IPS-11a (cell line): ENCODE data around the gene TUBG1.
A peak's percentile ranks its signal among the peaks of the same experiment; 100 is the strongest.

Source experiments
- H3K4me3 ChIP-seq: one replicate; pipeline ENCODE4 v1.5.1; 2013; ENCODE audit warnings: low read depth, low read length, control low read depth

TUBG1 gene

GRCh38 chr17:42578282-42578869 is 31.1 kb upstream of the TUBG1 start:
- H3K4me3 ChIP-seq = peak overlapping the region; percentile 90

- no peak overlapping the region for H3K4me3 ChIP-seq
Observed at GRCh38 chr17:42579794-42580551, 29.5 kb upstream of the TUBG1 start.

GRCh38 chr17:42581744-42582270 is 27.7 kb upstream of the TUBG1 start:
- no peak overlapping the region for H3K4me3 ChIP-seq

- H3K4me3 ChIP-seq = no peak overlapping the region
Observed at GRCh38 chr17:42584880-42585279, 24.6 kb upstream of the TUBG1 start.

- no peak overlapping the region for H3K4me3 ChIP-seq
Observed at GRCh38 chr17:42585353-42585752, 24.1 kb upstream of the TUBG1 start.

GRCh38 chr17:42586514-42587230 is 22.8 kb upstream of the TUBG1 start:
- no peak overlapping the region for H3K4me3 ChIP-seq

- no peak overlapping the region for H3K4me3 ChIP-seq
Observed at GRCh38 chr17:42590886-42591285, 18.6 kb upstream of the TUBG1 start.

- H3K4me3 ChIP-seq = no peak overlapping the region
Observed at GRCh38 chr17:42591411-42591810, 18.1 kb upstream of the TUBG1 start.

GRCh38 chr17:42596386-42596785 is 13.1 kb upstream of the TUBG1 start:
- no peak overlapping the region for H3K4me3 ChIP-seq

GRCh38 chr17:42598905-42599304 is 10.6 kb upstream of the TUBG1 start:
- H3K4me3 ChIP-seq = no peak overlapping the region

- H3K4me3 ChIP-seq = no peak overlapping the region
Observed at GRCh38 chr17:42603318-42603717, 6.2 kb upstream of the TUBG1 start.

- H3K4me3 ChIP-seq = no peak overlapping the region
Observed at GRCh38 chr17:42607769-42608168, 1.7 kb upstream of the TUBG1 start.

GRCh38 chr17:42608305-42609181 is 940 bp upstream of the TUBG1 start:
- H3K4me3 ChIP-seq = peak overlapping the region; percentile 76

- peak overlapping the region; percentile 90 for H3K4me3 ChIP-seq
Observed at GRCh38 chr17:42609814-42610801, 625 bp downstream of the TUBG1 start.

GRCh38 chr17:42612013-42612412 is 2.5 kb downstream of the TUBG1 start:
- no peak overlapping the region for H3K4me3 ChIP-seq

- H3K4me3 ChIP-seq = no peak overlapping the region
Observed at GRCh38 chr17:42613699-42614295, 4.3 kb downstream of the TUBG1 start.

GRCh38 chr17:42617956-42618431 is 8.5 kb downstream of the TUBG1 start:
- H3K4me3 ChIP-seq = no peak overlapping the region

GRCh38 chr17:42618442-42619150 is 9.1 kb downstream of the TUBG1 start:
- H3K4me3 ChIP-seq = no peak overlapping the region
